G401 (cell line): ENCODE data around the gene TNIP1. TPM values are rescaled to one million over a fixed set of nuclear protein-coding genes. Genes with fewer than 3 reads are reported as not detected.

Experiments
- DNase-seq: peaks from one replicate; pipeline ENCODE4 v3.0.0-alpha.2; 2015; ENCODE audit warnings: low spot score
- in situ Hi-C: cut with HindIII; loops from 2 replicates; pipeline ENCODE4 v1.10.0; 2016; ENCODE audit warnings: low sequenced_read_pairs, mixed read lengths
- total RNA-seq: library from RNA; depleted of rRNA; stranded (reverse); fragments of >200 nt; shearing (Covaris generic); gene quantifications from 2 replicates; pipeline ENCODE4 v1.2.3, GENCODE V29; 2014; rRNA removed

Gene TNIP1
- total RNA-seq, 1 experiment from 2014 or later, result 40.4 TPM

DNA sequence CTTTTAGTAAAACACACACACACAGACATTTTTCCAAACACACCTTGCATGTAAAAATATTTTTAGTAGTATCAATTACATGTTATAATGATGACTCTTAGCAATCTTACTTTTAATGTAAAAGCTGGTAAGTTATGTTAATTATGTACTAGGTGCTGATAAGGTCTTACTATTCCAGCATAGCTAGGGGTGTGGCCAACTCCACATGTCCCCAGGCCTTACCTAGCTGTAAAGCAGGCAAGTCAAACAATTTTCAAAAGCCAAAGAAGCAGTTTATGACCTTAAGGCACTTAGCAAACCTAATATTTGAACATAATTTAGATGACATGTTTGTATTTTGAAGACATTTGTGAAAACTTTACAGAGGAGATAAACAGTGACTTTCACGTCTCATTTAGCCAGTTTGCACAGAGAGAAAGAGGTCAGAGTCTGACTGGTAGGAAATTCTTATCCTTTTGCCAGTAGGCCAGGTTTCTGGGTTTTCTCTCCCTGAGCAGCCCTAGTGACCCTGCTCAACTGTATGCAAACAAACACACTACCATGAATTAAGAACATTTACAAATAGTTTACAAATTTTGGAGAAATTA lies 86.9 kb downstream of the TNIP1 start:
- in situ Hi-C loops, result no loop called here
- DNase-seq, result no peak

DNA sequence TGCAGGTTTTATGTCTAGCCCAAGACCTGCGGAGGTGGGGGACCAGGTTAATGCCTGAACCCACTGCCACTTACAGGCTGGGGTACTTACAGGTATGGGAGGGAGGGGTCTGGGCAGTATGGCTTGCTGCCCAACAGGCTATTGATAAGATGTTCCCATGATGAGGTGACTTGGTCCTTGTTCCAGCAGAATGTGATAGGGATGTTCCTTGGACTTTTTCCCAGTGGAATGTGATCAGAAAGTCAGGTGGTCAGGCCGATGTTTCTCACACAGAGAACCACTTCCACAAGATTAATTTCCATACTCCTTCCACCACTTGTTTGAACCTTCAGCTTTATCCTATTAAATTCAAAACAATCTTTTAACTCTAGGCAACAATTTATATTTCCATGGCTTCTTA lies 87.4 kb downstream of the TNIP1 start:
- in situ Hi-C loops, result no loop called here

DNA sequence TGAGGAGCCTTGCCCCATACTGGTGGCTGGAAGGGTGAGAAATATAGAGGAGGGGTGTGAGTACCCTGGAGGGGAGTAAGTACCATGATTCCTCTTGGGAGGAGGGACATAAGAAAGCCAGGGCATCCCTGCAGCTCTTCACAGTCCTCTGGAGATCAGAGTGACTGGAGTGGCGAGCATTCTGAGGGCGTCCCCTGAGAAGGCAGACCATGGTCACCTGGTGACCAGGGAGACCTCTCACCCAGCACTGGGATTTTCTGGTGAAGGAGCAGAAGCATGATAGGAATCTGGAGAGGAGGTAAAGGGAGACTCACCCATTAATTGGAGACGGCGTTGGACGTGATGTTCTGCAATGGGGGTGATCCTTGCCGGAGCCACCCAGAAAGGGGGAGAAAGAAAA lies 88.1 kb downstream of the TNIP1 start:
- in situ Hi-C loops, result no loop called here
- no peak for DNase-seq

More for the DNA sequence above, 87.4 kb downstream of the TNIP1 start:
- DNase-seq, result no peak

DNA sequence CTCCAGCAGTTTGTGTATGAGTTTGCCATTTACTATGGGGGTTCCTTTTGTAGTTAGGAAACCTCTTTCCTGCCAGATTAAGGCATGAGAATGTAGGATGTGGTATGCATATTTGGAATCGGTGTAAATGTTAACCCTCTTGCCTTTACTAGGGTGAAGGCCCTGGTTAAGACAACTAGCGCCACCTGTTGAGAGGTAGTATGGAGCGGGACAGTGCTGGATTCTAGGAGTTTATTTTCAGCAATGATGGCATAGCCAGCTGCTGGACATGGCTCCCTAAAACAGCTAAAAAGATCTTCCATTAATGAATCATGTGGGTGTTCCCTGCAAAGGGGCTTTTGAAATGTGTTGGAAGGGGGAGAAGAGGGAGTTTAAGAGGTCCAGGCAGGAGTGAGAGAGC lies 91.1 kb downstream of the TNIP1 start:
- no peak for DNase-seq
- in situ Hi-C loops, result no loop called here

DNA sequence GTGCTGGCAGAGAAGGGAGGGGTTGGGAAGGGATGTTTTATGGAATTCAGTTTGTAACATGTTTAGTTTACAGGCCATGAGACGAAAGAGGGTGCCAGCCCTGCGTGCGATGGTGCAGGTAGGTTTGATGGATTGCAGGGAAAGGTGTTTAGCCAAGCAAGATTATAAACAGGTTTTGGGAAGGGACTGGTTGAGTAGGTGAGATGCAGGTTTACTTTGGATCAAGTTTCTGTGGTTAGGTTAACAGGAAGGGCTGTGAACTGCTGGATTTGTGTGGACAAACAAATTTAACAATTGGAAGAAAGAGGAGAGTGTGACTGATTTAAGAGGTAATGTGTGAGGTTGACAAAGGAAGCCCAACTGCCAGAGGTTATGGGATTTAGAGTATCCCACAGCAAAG lies 93.1 kb downstream of the TNIP1 start:
- in situ Hi-C loops, result no loop called here
- DNase-seq, result no peak

Other genes with a start within 250 kb of the TNIP1 start
- gene IRGM, start 234.5 kb downstream of the TNIP1 start, total RNA-seq, result not detected in 2 replicates
- not detected in 2 replicates for gene ZNF300, start 176.1 kb downstream of the TNIP1 start, total RNA-seq
- 8.4 and 15.5 TPM in 2 replicates for gene GPX3, start 60.4 kb downstream of the TNIP1 start, total RNA-seq
- 299 and 371 TPM in 2 replicates for gene ANXA6, start 76.7 kb upstream of the TNIP1 start, total RNA-seq
- 3.9 and 7.0 TPM in 2 replicates for gene CCDC69, start 143.1 kb upstream of the TNIP1 start, total RNA-seq
- gene GM2A, start 172.2 kb upstream of the TNIP1 start, total RNA-seq, result 35.0 and 39.8 TPM in 2 replicates
- gene SLC36A3, start 222.7 kb upstream of the TNIP1 start, total RNA-seq, result not detected in 2 replicates